Activated T-cell treated with anti-CD3 and anti-CD28 coated beads for 24 hours (primary cell): ENCODE measurements around the gene PARD3.

Source experiments
- DNase-seq: peaks from one replicate; pipeline ENCODE4 v3.0.0-alpha.2; 2020; ENCODE audit warnings: low read depth

Gene PARD3

DNA sequence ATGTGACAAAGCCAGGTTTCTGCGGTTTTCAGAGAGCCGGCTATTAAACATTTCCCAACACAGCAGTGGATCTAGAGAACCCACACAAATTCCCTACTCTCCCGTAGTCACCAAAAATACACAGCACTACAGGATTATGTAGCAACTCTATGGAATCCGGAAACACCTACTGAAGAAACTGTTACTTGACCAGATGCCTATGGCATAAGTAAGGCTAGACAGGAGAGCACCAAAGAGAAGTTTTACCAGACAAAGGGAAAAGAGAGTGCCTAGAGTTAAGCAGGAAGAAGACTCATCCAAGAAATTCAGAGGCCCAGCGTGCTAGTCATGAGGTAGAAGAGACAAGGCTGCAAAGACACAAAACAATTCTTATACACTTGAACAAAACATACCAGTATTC lies 321.1 kb downstream of the PARD3 start:
- DNase-seq: no peak

DNA sequence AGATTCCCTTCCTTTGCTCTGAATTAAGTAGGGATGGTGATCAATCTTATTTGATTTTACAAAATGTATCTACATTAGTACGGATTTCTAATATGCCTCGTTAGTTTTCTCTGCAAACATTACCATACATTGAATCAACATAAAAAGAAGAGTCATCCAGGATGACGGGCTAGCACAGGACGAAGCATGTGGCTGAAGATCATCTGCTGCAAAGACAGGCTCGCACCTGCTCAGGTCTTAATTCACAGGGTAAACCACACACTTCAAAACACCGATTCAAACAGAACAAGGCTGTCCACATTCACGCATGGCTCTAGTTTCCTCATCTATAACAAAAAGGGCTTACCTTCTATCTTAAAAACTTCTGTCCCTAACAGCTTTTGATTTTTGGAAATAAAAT lies 323.0 kb downstream of the PARD3 start:
- no peak for DNase-seq

DNA sequence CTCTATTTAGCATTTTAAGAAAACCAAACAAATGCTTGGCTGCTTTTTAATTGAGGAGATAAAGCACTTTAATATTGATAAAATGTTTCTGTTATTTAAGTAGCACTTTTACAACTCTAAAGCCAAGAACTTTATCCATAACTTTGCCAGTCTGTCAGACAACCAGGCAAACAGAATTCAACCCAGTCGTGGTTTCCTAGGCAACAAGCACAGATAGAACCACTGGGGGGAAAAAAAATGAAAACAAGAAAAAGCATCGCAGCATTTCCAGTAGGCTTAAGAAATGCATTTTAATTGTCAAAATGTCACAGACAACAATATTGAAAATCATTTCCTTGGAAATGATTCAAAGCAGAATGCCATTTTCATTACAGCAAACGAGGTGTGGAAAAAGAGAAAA lies 323.4 kb downstream of the PARD3 start:
- DNase-seq: no peak

DNA sequence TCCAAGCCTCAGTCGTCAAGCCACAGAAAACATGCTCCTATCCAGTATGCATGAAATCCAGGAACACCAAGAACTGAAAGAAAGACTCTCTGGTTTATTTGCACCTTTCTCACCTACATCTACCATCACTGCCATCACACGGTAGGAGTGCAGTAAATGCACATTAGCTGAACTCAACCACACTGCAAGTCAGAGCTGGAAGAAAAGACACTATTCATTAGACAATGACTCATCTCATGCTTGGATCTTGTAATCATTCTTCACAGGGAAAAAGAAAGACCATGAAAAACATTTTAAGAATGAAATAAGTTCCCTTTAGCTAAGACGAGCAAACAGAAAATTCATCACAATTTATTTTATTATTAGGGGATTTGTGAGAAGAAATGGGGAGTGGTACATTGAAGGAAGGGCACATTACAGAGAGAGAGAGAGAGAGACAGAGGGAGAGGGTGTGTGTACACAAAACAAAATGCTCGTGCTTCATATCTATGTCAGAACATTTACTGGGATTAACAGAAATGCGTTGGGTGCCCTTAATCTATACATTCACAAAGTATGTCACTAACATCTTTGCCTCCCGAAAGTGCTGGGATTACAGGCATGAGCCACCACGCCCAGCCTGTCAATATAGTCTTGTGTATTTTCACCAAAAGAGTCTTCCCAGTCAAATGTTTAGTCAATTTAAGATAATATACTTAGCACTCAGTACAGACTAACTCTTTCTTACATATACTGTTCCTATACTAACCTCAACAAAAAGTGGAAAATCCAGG lies 324.9 kb downstream of the PARD3 start:
- no peak for DNase-seq

DNA sequence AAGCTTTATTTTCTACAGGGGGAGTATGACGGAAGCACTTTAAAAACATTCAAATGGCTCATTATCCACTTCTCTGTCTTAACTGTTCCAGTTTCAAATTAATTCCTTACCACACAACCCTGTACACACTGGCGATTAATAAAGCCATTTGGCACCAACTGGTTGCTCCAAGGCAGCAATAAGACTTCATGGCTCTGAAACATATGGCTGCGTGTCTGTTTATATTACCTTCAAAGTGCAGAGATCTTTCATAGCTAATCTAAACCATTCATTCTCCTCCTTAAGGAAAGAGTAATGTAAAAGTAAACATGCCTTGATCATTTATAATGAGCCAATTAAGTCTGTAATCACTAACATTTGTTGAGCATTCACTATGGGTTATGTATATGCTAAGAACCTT lies 325.7 kb downstream of the PARD3 start:
- DNase-seq: no peak

DNA sequence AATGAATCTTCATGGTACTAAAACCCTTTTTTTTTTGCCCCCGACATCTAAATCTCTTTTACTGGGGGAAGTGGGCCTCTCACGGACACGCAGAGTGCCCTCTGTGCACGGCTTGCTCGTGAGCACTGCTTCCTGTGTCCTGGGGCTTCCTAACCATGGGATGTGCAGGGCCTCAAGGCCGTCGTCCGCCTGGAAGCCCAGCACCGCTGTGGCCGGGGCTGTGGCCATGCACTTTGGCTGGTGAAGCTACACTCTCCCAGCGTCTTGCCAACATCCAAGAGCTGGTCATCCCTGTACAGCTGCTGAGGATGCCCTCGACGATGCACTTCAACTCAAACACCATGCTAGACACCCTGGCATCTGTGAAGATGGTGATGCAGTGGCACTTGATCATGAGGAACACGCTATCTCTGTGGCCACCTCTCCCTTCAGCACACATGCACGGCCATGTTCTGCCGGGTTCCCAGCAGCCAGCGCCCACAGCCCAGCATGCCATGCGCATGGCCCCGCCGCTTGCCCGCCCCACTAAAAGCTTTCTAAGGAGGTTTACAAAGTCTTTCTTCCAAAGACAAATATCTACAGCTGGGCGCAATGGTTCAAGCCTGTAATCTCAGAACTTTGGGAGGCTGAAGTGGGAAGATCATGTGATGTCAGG lies 326.5 kb downstream of the PARD3 start:
- no peak for DNase-seq

DNA sequence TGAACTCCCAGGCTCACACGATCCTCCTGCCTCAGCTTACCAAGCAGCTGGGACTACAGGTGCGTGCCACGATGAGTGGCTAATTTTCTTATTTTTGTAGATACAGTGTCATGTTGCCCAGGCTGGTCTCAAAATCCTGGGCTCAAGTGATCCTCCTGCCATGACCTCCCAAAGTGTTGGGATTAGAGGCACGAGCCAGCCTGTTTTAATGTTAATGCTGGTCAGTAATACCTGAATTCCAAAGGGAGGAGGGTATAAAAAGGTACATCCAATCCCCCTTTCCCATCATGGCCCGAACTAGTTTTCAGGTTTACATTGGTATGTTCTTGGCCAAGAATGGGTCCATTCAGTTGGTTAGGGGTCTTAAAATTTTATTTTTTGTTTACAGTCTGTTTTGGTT lies 329.1 kb downstream of the PARD3 start:
- DNase-seq: no peak

DNA sequence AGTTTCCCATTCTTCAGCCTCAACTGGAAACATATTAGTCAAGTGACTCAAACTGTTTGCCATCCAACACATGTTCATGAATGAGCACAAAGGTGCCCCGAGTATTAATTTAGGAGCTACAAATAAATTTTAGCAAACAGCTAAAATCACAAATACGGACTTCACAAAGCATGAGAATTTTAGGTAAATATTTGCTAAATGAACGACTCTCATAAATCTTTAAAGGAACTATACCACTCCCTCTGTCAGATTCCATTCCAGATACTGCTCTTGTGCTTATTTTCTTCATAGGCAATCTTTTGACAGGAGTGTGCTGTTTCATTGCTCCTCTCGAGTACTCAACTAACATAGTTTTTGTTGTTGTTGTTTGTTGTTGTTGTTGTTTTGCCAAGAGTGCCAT lies 330.9 kb downstream of the PARD3 start:
- DNase-seq: no peak

DNA sequence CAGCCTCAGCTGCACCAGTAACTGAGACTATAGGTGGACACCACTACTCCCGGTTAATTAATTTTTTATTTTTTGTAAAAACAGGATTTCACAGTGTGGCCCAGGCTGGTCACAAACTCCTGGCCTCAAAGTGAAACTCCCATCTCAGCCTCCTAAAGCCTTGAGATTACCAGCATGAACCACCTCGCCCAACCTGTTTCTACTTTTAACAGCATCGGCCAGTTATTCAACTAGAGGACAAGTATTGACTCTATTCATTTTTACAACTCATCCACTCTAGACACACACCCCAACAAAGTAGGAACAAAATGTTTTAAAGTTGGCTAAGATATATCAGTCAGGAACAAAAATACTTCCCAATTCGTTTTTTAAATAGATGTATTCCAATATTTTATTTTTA lies 334.8 kb downstream of the PARD3 start:
- no peak for DNase-seq

DNA sequence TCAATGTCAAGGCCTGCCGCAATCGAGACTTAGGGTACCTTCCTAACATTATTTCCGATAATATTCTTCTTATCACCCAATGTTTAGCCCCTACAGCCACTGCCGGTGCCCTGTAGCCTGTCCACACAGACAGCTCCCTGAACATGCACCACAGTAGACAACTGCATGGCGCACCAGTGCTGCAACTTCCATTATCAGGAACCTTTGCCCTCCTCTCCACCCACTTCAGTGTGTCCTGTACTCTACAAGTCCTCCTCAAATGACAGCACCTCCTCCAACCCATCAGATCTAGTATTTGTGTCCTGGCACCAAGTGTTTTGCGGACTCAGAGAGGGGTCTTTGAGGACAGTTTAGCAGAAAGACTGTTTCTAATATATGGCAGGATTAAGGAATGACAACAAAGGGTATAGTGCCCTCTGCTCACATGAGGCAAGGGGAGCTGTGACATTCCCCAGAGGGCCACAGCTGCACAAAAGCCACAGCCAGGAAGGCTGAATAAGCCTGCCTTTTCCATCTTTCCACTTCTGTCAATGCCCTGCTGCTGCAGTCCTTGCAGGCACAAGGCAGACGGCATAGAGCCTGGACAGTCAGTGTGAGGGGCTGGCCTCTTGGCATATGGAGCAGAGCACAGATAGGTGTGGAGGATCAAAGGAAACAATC lies 335.4 kb downstream of the PARD3 start:
- DNase-seq: no peak

DNA sequence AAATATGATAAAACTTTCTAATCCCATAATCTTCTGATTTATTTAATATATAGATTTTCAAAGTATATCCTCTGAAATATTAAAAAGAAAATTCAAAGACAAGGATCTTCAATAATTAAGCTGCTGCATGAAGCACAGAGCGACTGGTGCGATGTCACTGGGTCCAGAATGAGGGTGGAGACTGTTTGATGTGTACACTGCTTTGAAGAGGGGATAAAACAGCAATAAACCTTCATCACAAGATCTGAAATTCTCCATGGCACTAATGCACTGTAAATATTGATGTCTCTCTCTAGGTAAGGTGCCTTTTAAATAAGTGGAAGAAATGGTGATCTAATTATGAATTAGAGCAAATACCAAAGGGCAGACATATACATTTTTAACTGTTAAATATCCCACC lies 337.8 kb downstream of the PARD3 start:
- no peak for DNase-seq

DNA sequence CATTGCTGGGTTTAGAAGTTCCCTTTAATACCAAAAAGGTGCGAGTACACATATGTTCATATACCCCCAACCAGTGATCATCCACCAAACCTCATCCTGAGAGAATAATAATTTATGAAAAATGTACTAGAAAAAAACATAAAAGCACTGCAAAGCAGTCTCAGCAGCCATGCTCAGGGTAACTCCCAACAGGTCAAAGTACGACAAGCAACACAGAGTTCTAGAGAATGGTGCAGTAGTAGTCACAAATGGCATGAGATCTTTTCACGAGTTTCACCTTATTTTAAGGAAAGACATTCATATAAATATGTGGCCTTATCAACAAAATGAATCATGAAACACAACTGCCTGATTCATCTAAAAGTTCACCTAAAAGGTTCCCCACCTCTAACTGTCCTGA lies 338.5 kb downstream of the PARD3 start:
- DNase-seq: no peak

DNA sequence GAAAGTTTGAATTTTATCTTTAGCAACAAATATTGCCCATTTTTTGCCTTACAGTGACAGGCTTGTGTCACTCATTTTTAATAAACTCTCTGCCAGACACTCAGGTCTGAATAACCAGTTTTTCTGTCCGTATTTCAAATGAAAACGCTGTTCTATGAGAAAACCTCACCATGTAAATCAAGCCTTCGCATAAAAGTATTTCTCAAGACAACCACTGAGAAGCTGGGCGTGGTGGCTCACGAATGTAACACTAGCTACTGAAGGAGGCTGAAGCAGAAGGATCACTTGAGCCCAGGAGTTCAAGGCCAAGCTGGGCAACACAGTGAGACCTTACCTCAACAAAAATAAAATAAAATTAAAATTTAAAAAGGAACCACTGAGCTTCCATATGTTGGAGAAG lies 339.3 kb downstream of the PARD3 start:
- no peak for DNase-seq

DNA sequence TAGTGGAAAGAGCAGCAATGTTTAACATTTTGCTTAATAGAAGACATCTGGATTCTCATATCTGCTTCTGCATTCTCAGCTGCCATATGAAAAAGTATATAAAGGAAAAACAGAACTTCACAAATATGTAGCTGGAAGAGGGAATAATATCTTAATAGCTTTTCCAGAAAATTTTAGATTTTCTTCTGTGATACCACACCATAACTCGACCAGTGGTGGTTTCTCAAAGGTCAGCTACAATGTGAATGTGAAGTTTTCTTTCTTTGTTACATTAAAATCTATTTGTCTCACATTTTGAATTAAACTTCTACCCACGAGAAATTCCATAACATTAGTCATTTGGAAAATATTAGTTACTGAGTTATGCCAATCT lies 339.8 kb downstream of the PARD3 start:
- DNase-seq: no peak

DNA sequence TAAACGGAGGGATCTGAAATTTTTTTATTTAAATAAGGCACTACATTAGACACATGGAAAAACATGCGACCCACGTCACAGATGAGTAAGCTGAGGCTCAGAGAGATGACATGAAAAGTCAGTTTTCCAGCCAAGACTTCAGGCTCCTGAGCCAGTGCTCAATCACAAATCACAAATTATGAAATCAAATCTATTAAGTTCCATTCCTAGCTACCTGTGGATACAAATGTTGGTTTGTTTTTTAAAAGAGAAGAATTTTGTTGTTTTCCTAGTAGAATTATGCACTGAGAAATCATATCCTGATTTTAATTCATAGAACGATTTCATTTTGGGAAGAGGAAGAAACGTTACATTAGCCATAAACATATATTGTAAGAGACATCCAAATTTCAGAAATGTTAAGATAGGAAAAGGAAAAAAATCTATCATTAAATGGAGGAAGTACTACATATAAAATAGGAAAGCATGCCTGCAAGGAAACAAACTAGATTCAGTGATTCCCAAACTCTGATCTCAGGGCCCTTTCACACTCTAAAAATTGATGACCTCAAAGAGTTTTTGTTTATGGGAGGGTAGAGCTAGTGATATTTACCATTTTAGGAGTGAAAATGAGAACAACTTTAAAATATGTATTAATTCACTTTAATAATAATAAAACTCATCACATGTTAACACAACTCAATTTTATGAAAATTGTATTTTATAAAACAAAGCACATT lies 340.4 kb downstream of the PARD3 start:
- DNase-seq: no peak

DNA sequence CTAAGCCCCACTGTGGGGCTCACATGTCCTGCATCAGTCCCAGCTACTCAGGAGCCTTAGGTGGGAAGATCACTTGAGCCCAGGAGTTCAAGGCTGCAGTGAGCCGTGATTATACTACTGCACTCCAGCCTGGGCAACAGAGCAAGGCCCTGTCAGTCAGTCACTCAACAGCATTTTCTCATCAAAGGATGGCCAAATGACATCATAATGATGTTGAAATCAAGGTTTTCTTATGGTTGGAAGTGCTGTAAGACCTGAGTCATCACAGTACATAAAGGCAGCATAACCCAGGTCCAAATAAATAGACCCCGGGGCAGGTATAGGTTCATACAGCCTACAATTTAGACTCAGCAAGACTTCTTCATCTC lies 341.1 kb downstream of the PARD3 start:
- DNase-seq: no peak

DNA sequence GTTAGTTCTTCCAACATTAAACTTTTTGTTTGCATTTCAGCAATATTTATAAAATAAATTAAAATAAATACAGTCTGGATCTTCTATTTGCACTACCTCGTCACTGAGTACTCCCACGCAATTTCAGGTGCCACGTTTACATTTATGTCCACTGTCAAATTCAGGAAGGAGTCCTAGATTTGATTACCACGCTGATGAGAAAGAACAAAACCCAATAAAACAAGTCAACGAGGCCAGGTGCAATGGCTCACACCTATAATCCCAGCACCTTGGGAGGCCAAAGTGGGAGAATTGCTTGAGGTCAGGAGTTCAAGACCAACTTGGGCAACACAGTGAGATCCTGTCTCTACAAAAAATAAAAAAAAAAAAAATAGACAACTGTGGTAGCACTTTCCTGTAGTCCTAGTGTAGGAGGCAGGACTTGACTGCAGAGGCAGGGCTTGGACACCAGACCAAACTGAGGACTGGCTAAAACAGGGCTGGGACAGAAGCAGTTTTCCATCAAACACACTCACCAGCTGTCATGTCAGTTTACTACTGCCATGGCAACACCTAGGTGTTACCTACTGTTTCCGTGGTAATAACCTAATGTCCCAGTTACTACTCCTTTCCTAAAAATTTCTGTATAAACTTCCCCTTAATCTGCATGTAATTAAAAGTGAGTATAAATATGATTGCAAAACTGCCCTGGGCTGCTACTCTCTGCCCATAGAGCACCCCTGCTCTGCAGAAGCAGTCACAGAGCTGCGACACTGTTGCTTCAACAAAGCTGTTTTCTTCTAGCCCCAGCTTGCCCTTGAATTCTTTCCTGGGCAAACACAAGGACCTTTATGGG lies 341.7 kb downstream of the PARD3 start:
- no peak for DNase-seq

DNA sequence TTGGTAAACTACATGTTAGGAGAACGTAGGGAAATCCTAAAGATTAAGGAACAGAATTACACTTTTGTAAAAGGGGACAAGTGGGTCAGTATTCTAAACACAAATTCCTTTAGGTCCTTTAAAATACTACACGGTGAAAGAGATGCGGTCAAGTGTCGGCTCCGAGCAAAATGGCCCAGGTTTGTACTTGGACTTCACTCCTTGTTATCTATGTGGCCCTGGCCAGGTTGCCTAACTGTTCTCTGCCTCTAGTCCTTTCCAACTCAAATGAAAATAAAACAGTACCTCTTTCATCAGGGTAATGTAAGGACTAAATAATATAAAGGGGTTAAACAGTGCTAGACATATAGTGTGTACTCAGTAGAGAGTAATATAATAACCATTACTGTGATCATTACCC lies 344.8 kb downstream of the PARD3 start:
- no peak for DNase-seq

DNA sequence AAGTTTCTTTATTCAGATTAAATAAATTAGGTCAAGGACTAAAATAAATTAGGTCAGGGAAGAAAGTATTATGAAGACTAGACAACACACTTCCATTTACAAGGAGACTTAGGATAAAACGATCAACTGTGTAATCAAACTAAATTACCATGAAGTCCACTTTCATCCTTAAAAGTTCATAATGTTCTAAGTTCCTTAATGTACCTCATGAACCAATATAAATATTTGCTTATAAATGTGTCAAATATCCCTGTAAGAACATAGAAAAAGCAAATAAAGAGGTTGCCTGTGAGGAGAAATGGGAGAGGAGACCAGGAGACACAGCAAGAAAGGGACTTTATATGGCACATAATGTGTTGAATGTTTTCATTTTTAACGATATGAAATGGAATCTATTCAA lies 345.6 kb downstream of the PARD3 start:
- no peak for DNase-seq

DNA sequence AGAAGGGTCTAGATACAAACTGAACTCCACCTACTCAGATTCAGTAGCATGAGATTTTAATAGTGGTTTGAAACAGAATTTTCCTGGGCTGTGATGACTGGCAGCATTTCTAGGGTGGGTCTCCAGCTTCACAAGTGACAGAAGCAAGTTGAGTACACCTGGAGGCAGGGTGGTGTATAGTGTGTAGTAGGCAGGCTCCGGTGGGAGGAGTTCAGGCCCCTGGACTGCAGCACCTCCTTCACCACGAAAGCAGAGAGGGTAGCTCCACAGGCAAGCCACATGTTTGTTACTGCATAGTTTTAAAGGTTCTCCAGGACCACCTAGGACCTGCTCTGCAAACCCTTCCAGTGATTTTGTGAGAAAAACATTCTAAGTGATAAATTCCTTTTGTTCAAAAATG lies 347.2 kb downstream of the PARD3 start:
- no peak for DNase-seq

DNA sequence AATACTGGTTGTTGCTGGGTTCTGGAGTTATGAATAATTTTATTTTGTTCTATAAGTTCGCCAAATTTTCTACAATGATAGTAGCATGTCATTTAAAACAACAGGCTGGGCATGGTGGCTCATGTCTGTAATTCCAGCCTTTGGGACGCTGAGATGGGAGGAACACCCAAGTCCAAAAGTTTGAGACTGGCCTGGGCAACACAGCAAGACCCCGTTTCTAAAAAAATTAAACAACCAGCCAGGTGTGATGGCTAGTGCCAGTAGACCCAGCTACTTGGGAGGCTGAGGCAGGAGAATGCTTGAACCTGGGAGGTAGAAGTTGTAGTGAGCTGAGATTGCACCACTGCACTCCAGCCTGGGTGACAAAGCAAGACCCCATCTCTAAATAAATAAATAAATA lies 347.7 kb downstream of the PARD3 start:
- DNase-seq: no peak

DNA sequence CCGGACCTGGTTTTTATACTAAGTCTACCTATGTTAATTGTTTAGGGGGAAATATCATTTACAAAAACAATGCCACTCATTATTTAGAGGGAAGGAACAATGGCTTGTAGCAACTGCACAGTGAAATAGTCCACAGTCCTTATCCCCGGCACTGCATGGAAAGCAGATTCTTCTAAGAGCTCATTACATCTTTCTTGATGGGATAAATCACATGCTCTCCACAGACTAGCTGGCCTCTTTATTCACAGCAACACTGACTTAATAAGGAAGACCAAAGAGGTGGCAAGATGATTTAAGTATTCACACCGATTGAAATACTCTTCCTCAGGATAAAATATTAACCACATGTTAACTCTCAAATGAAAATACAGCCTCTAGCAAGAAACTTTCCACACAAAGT lies 349.4 kb downstream of the PARD3 start:
- no peak for DNase-seq
